ENCODE results near the gene MBOAT7. TPM values are rescaled to one million over a fixed set of nuclear protein-coding genes. Genes with fewer than 3 reads are reported as not detected.

Gene MBOAT7
- total RNA-seq, 1 experiment from 2014 or later: 109 TPM

DNA sequence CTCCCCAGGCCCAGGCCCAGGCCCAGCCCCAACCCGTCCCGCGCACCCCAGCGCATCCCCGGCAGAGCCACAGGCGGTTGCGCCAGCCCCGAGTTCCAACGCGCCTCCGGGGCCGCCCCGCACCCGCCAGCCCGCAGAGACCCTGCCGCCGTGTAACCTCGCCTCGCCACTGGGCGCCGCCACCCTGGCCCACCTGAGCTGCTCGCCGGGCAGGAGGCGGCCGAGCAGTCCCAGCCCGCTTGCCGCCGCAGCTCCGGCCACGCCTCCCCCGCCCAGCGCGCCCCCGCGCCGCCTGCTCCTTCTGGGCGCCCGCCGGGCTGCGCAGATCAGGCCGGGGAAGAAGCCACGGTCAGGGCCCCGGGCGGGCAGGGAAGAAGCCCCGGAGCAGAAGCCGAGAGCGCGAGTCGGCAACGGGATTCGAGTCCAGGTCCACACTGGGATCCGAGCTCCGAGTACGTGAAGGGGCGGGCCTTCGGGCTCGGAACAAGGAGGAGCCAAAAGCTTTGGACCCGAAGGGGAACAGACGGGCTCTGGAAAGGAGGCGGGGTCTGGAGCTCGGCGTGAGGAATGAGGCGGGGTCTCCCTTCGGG, at the start of gene MBOAT7 (continued):
- TF ChIP-seq TP53 (CRISPR knock-in tag; IDR thresholded peaks at IDR 0.05) (no peak), SMAD4 (CRISPR knock-in tag; IDR thresholded peaks at IDR 0.05) (no peak), ZNF263 (CRISPR knock-in tag; IDR thresholded peaks at IDR 0.05; ENCODE audit: low read depth) (no peak), GABPB1 (CRISPR knock-in tag; IDR thresholded peaks at IDR 0.05) (0 out of 2 replicates have a peak, but pooled peaks have one; percentile 23), NR3C1 (CRISPR knock-in tag; conservative IDR thresholded peaks at IDR 0.05; ENCODE audit: low read depth) (no peak), RELA (CRISPR knock-in tag; IDR thresholded peaks at IDR 0.05; ENCODE audit: borderline replicate concordance) (no peak), JAZF1 (CRISPR knock-in tag; IDR thresholded peaks at IDR 0.05) (no peak), ELF4 (CRISPR knock-in tag; IDR thresholded peaks at IDR 0.05; ENCODE audit: low read depth) (no peak), ATF1 (CRISPR knock-in tag; IDR thresholded peaks at IDR 0.05) (no peak), SOX15 (CRISPR knock-in tag; IDR thresholded peaks at IDR 0.05) (no peak), CREB1 (CRISPR knock-in tag; IDR thresholded peaks at IDR 0.05) (no peak)
- TF ChIP-seq, protein P1, sequence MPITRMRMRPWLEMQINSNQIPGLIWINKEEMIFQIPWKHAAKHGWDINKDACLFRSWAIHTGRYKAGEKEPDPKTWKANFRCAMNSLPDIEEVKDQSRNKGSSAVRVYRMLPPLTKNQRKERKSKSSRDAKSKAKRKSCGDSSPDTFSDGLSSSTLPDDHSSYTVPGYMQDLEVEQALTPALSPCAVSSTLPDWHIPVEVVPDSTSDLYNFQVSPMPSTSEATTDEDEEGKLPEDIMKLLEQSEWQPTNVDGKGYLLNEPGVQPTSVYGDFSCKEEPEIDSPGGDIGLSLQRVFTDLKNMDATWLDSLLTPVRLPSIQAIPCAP (CRISPR knock-in tag; IDR thresholded peaks at IDR 0.05): no peak
- TF ChIP-seq, protein P2, sequence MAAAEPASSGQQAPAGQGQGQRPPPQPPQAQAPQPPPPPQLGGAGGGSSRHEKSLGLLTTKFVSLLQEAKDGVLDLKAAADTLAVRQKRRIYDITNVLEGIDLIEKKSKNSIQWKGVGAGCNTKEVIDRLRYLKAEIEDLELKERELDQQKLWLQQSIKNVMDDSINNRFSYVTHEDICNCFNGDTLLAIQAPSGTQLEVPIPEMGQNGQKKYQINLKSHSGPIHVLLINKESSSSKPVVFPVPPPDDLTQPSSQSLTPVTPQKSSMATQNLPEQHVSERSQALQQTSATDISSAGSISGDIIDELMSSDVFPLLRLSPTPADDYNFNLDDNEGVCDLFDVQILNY (CRISPR knock-in tag; IDR thresholded peaks at IDR 0.05): peak; percentile 76
- TF ChIP-seq, protein P3, sequence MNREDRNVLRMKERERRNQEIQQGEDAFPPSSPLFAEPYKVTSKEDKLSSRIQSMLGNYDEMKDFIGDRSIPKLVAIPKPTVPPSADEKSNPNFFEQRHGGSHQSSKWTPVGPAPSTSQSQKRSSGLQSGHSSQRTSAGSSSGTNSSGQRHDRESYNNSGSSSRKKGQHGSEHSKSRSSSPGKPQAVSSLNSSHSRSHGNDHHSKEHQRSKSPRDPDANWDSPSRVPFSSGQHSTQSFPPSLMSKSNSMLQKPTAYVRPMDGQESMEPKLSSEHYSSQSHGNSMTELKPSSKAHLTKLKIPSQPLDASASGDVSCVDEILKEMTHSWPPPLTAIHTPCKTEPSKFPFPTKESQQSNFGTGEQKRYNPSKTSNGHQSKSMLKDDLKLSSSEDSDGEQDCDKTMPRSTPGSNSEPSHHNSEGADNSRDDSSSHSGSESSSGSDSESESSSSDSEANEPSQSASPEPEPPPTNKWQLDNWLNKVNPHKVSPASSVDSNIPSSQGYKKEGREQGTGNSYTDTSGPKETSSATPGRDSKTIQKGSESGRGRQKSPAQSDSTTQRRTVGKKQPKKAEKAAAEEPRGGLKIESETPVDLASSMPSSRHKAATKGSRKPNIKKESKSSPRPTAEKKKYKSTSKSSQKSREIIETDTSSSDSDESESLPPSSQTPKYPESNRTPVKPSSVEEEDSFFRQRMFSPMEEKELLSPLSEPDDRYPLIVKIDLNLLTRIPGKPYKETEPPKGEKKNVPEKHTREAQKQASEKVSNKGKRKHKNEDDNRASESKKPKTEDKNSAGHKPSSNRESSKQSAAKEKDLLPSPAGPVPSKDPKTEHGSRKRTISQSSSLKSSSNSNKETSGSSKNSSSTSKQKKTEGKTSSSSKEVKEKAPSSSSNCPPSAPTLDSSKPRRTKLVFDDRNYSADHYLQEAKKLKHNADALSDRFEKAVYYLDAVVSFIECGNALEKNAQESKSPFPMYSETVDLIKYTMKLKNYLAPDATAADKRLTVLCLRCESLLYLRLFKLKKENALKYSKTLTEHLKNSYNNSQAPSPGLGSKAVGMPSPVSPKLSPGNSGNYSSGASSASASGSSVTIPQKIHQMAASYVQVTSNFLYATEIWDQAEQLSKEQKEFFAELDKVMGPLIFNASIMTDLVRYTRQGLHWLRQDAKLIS (CRISPR knock-in tag; IDR thresholded peaks at IDR 0.05; ENCODE audit: borderline replicate concordance): no peak

DNA sequence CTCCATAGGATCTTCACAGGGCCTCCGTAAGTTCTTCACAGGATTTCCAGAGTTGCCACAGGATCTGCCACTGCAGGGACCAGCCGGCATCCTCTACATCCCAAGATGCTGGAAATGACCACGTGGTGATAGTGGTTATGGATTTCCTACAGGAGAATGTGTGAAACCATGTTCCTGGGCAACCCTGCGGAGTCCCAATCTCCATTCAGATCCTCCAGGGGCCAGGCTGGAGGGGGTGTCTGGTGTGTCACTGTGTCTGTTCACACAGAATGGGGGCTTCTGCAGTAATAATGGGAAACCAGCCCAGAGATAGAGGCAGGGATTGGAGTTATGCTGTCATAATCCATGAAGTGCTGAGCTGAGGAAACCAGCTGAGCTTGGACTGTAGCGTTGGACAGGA, 44.6 kb upstream of the MBOAT7 start:
- peaks cover 14% of the 10 kb centered on the region for H3K9me3 Mint-ChIP-seq
- ChIA-PET POLR2A (no interaction called here), CTCF (no interaction called here)
- no peak for DNase-seq (ENCODE audit: low spot score)
- H3K36me3 Mint-ChIP-seq: no peaks in the 10 kb centered on the region; the same call in 1 of the 2 replicates
- H3K27me3 Mint-ChIP-seq (ENCODE audit: low read depth): peaks cover 18% of the 10 kb centered on the region
- no peaks in the 10 kb centered on the region for H3K4me1 Mint-ChIP-seq
- H3K27ac Mint-ChIP-seq: no peak overlapping the region
- no peak for ATAC-seq
- no peak overlapping the region for H3K4me3 Mint-ChIP-seq
- TF ChIP-seq, protein P4, sequence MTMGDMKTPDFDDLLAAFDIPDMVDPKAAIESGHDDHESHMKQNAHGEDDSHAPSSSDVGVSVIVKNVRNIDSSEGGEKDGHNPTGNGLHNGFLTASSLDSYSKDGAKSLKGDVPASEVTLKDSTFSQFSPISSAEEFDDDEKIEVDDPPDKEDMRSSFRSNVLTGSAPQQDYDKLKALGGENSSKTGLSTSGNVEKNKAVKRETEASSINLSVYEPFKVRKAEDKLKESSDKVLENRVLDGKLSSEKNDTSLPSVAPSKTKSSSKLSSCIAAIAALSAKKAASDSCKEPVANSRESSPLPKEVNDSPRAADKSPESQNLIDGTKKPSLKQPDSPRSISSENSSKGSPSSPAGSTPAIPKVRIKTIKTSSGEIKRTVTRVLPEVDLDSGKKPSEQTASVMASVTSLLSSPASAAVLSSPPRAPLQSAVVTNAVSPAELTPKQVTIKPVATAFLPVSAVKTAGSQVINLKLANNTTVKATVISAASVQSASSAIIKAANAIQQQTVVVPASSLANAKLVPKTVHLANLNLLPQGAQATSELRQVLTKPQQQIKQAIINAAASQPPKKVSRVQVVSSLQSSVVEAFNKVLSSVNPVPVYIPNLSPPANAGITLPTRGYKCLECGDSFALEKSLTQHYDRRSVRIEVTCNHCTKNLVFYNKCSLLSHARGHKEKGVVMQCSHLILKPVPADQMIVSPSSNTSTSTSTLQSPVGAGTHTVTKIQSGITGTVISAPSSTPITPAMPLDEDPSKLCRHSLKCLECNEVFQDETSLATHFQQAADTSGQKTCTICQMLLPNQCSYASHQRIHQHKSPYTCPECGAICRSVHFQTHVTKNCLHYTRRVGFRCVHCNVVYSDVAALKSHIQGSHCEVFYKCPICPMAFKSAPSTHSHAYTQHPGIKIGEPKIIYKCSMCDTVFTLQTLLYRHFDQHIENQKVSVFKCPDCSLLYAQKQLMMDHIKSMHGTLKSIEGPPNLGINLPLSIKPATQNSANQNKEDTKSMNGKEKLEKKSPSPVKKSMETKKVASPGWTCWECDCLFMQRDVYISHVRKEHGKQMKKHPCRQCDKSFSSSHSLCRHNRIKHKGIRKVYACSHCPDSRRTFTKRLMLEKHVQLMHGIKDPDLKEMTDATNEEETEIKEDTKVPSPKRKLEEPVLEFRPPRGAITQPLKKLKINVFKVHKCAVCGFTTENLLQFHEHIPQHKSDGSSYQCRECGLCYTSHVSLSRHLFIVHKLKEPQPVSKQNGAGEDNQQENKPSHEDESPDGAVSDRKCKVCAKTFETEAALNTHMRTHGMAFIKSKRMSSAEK (CRISPR knock-in tag; IDR thresholded peaks at IDR 0.05; ENCODE audit: borderline replicate concordance): no peak
- TF ChIP-seq TEAD1 (CRISPR knock-in tag; IDR thresholded peaks at IDR 0.05) (no peak), ELF4 (CRISPR knock-in tag; IDR thresholded peaks at IDR 0.05; ENCODE audit: low read depth) (no peak), ZNF263 (CRISPR knock-in tag; IDR thresholded peaks at IDR 0.05; ENCODE audit: low read depth) (no peak), GTF2I (CRISPR knock-in tag; conservative IDR thresholded peaks at IDR 0.05) (no peak), FOXK1 (CRISPR knock-in tag; IDR thresholded peaks at IDR 0.05) (no peak), NR3C1 (CRISPR knock-in tag; conservative IDR thresholded peaks at IDR 0.05; ENCODE audit: low read depth) (no peak), ZNF416 (CRISPR knock-in tag; IDR thresholded peaks at IDR 0.05) (no peak)
- TF ChIP-seq, protein P2 (CRISPR knock-in tag; IDR thresholded peaks at IDR 0.05): no peak
- TF ChIP-seq, protein P5, sequence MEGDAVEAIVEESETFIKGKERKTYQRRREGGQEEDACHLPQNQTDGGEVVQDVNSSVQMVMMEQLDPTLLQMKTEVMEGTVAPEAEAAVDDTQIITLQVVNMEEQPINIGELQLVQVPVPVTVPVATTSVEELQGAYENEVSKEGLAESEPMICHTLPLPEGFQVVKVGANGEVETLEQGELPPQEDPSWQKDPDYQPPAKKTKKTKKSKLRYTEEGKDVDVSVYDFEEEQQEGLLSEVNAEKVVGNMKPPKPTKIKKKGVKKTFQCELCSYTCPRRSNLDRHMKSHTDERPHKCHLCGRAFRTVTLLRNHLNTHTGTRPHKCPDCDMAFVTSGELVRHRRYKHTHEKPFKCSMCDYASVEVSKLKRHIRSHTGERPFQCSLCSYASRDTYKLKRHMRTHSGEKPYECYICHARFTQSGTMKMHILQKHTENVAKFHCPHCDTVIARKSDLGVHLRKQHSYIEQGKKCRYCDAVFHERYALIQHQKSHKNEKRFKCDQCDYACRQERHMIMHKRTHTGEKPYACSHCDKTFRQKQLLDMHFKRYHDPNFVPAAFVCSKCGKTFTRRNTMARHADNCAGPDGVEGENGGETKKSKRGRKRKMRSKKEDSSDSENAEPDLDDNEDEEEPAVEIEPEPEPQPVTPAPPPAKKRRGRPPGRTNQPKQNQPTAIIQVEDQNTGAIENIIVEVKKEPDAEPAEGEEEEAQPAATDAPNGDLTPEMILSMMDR (IDR thresholded peaks at IDR 0.05): no peak
- TF ChIP-seq, protein P6, sequence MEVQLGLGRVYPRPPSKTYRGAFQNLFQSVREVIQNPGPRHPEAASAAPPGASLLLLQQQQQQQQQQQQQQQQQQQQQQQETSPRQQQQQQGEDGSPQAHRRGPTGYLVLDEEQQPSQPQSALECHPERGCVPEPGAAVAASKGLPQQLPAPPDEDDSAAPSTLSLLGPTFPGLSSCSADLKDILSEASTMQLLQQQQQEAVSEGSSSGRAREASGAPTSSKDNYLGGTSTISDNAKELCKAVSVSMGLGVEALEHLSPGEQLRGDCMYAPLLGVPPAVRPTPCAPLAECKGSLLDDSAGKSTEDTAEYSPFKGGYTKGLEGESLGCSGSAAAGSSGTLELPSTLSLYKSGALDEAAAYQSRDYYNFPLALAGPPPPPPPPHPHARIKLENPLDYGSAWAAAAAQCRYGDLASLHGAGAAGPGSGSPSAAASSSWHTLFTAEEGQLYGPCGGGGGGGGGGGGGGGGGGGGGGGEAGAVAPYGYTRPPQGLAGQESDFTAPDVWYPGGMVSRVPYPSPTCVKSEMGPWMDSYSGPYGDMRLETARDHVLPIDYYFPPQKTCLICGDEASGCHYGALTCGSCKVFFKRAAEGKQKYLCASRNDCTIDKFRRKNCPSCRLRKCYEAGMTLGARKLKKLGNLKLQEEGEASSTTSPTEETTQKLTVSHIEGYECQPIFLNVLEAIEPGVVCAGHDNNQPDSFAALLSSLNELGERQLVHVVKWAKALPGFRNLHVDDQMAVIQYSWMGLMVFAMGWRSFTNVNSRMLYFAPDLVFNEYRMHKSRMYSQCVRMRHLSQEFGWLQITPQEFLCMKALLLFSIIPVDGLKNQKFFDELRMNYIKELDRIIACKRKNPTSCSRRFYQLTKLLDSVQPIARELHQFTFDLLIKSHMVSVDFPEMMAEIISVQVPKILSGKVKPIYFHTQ (CRISPR knock-in tag; IDR thresholded peaks at IDR 0.05): no peak

All from WTC11 (cell line).